ENCODE measurements around the gene NUP188.

NUP188 gene

DNA sequence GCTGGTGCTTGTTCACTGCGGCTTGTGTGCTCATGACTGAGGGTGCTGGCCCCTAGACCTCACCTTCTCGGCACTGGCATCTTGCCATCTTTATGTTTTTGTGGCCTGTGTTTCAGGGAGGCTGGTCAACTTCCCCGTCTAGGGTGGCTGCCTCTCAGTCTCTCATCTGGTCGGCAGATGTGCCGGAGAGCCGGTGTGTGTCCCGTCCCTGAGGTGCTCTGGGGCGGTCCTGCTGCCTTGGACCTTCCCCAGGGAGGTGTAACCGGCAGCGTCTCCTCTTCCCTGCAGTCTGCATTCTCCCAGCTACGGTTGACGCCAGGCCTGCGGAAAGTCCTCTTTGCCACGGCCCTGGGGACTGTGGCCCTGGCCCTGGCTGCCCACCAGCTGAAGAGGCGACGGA lies 94.5 kb downstream of the NUP188 start:
- TF ChIP-seq, protein P1, sequence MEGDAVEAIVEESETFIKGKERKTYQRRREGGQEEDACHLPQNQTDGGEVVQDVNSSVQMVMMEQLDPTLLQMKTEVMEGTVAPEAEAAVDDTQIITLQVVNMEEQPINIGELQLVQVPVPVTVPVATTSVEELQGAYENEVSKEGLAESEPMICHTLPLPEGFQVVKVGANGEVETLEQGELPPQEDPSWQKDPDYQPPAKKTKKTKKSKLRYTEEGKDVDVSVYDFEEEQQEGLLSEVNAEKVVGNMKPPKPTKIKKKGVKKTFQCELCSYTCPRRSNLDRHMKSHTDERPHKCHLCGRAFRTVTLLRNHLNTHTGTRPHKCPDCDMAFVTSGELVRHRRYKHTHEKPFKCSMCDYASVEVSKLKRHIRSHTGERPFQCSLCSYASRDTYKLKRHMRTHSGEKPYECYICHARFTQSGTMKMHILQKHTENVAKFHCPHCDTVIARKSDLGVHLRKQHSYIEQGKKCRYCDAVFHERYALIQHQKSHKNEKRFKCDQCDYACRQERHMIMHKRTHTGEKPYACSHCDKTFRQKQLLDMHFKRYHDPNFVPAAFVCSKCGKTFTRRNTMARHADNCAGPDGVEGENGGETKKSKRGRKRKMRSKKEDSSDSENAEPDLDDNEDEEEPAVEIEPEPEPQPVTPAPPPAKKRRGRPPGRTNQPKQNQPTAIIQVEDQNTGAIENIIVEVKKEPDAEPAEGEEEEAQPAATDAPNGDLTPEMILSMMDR (IDR thresholded peaks at IDR 0.05; ENCODE audit: control extremely low read depth, extremely low read depth, low read depth, missing control alignments) = no peak
- no peak for DNase-seq (ENCODE audit: extremely low spot score)
- ChIA-PET CTCF (interaction anchor here (1.4 kb wide), 1 partner anchor 14 kb away, joined by 4 read pairs; the partner anchor contains the start of gene SH3GLB2), POLR2A (no interaction called here)

DNA sequence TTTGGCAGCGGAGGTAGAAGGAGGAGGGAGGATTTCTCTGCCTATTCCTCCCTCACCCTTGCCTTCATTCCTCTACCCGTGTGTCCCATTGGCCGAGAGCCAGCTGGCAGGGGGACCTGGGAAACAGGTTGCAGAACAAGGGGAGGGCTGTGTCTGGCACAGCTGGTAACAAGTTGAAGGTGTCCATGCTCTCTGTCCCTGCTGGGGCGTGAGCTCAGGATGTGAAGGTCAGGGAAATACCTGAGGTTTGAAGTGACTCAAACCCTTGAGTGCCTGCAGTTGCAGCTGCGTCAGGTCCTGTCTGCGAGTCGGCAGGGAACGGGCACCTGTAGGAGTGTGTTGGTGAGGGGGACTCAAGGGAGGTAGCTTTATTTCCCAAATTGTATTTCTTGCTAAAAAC lies 105.1 kb downstream of the NUP188 start:
- TF ChIP-seq, protein P1 (IDR thresholded peaks at IDR 0.05; ENCODE audit: control extremely low read depth, extremely low read depth, low read depth, missing control alignments) = no peak
- CTCF ChIA-PET = no interaction called here
- POLR2A ChIA-PET = no interaction called here
- DNase-seq (ENCODE audit: extremely low spot score) = no peak

DNA sequence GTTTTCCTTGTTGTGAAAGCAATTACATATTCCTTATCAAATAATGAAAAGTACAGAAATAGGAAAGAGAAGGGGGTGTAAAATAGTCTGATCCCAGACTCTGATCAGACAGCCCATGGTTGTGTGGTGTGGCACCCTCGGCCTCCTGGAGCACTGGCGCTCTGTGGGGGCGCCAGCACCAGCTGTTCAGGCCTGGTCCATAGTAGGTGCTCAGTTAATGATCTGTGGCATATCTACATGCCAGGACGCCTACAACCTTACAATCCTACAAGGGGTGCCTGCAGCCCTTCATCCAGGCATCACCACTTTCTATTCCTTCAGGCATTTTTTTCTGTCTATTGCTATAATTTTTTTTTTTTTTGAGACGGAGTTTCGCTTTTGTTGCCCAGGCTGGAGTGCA lies 105.5 kb downstream of the NUP188 start:
- no peak for DNase-seq (ENCODE audit: extremely low spot score)
- TF ChIP-seq, protein P1 (IDR thresholded peaks at IDR 0.05; ENCODE audit: control extremely low read depth, extremely low read depth, low read depth, missing control alignments) = no peak
- ChIA-PET POLR2A (no interaction called here), CTCF (no interaction called here)

DNA sequence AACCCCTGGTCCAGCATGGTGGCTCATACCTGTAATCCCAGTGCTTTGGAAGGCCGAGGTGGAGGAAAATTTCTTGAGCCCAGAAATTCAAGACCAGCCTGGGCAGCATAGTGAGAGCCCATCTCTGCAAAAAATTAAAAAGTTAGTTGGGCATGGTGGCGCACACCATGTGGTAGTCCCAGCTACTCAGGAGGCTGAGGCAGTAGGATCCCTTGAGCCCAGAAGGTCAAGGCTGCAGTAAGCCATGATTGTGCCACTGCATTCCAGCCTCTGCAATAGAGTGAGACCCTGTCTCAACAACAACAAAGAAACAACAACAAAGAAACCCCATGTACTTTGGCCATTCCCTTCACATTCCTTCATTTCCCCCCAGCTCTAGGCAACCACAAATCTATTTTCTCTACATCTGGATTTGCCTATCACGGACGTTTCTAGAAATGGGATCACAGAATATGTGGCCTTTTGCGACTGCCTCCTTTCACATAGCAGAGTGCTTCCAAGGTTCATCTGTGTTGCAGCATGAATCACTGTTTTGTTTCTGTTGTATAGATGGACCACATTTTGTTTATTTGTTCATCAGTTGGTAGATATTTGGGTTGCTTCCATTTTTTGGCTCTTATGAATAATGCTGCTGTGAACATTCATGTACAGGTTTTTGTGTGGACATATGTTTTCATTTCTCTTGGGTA lies 106.8 kb downstream of the NUP188 start:
- CTCF ChIA-PET = interaction anchor here (0.9 kb wide), 1 partner anchor 51 kb away, joined by 3 read pairs; no protein-coding TSS in a partner anchor
- TF ChIP-seq, protein P1 (IDR thresholded peaks at IDR 0.05; ENCODE audit: control extremely low read depth, extremely low read depth, low read depth, missing control alignments) = no peak
- POLR2A ChIA-PET = no interaction called here
- DNase-seq (ENCODE audit: extremely low spot score) = no peak

Measured in GM10248 (cell line).